Smooth muscle cell (in vitro differentiated cells): ENCODE measurements around the gene CRABP2. TPM values are rescaled to one million over a fixed set of nuclear protein-coding genes. Genes with fewer than 3 reads are reported as not detected.

Experiments used
- DNase-seq: peaks from one replicate; lab custom pipeline; 2025; ENCODE audit not compliant: unreplicated experiment; lab: John Stamatoyannopoulos, UW
- H2AFZ ChIP-seq: fragments of 200-600 bp; sonication (generic); 2 replicates; pipeline ENCODE4 v1.6.0; 2016; ENCODE audit warnings: antibody characterized with exemption, low read depth, mild to moderate bottlenecking
- H3F3A ChIP-seq: fragments of 200-600 bp; sonication (generic); 2 replicates; pipeline ENCODE4 v1.6.0; 2017; ENCODE audit warnings: antibody characterized with exemption, low read depth
- H3K27ac ChIP-seq: fragments of 200-600 bp; sonication (generic); 2 replicates; pipeline ENCODE4 v1.5.1; 2016; ENCODE audit warnings: low read depth, mild to moderate bottlenecking
- H3K27me3 ChIP-seq: fragments of 200-600 bp; sonication (generic); 2 replicates; pipeline ENCODE4 v1.6.1; 2016; ENCODE audit warnings: low read depth, mild to moderate bottlenecking
- H3K36me3 ChIP-seq: fragments of 200-600 bp; sonication (generic); 2 replicates; pipeline ENCODE4 v1.5.1; 2016; ENCODE audit warnings: low read depth
- H3K4me1 ChIP-seq: fragments of 200-600 bp; sonication (generic); 2 replicates; pipeline ENCODE4 v1.5.1; 2016; ENCODE audit warnings: low read depth
- H3K4me2 ChIP-seq: fragments of 200-600 bp; sonication (generic); 2 replicates; pipeline ENCODE4 v1.6.0; 2016; ENCODE audit warnings: mild to moderate bottlenecking
- H3K4me3 ChIP-seq: fragments of 200-600 bp; sonication (generic); 2 replicates; pipeline ENCODE4 v1.5.1; 2016; ENCODE audit warnings: mild to moderate bottlenecking
- H3K79me2 ChIP-seq: fragments of 200-600 bp; sonication (generic); 2 replicates; pipeline ENCODE4 v1.6.0; 2016; ENCODE audit warnings: low read depth, mild to moderate bottlenecking
- H3K9ac ChIP-seq: fragments of 200-600 bp; sonication (generic); 2 replicates; pipeline ENCODE4 v1.6.0; 2016; ENCODE audit warnings: low read depth
- H3K9me3 ChIP-seq: fragments of 200-600 bp; sonication (generic); replicated peaks from 2 replicates; pipeline ENCODE4 v1.5.1; 2016; ENCODE audit warnings: low read depth
- H4K20me1 ChIP-seq: fragments of 200-600 bp; sonication (generic); 2 replicates; pipeline ENCODE4 v1.6.0; 2016; ENCODE audit warnings: low read depth
- CTCF ChIP-seq: fragments of 200-600 bp; sonication (generic); IDR thresholded peaks from 2 replicates; pipeline ENCODE4 v1.5.1; 2017; ENCODE audit warnings: borderline replicate concordance, mild to moderate bottlenecking, antibody characterized with exemption; ENCODE audit not compliant: insufficient read depth, poor library complexity, severe bottlenecking
- WGBS: methylation state at CpG from one replicate; pipeline ENCODE4 v1.1.7; 2016; ENCODE audit warnings: low lambda C conversion rate; 5-methylcytosine and 5-hydroxymethylcytosine counted together
- polyA plus RNA-seq: library from polyadenylated mRNA; unstranded; fragments of >200 nt; fragmentation: Nextera tagmentation; extraction: Ambion mirVana; gene quantifications from 2 replicates; pipeline ENCODE4 v1.2.1, GENCODE V29; 2016
- total RNA-seq: library from RNA; depleted of rRNA; stranded (reverse); fragments of >200 nt; gene quantifications from 2 replicates; pipeline ENCODE4 v1.2.3, GENCODE V29; 2014

Gene CRABP2
- total and polyA plus RNA-seq, 2 experiments from 2014 or later = 86.6 to 145 TPM

GRCh38 chr1:156692925-156693847 lies 12.2 kb downstream of the CRABP2 start:
- Histone ChIP-seq H3K9ac (no peak overlapping the region), H3K79me2 (no peaks in the 10 kb centered on the region), H3K27me3 (no peaks in the 10 kb centered on the region), H3K9me3 (no peaks in the 10 kb centered on the region), H4K20me1 (no peaks in the 10 kb centered on the region), H3K4me2 (peak overlapping the region; percentile 56), H2AFZ (peak overlapping the region; percentile 7), H3K27ac (no peak overlapping the region), H3K4me3 (no peak overlapping the region), H3K4me1 (peaks cover 46% of the 10 kb centered on the region), H3K36me3 (no peaks in the 10 kb centered on the region), H3F3A (peaks cover 15% of the 10 kb centered on the region)
- TF ChIP-seq CTCF = no peak
- no peak for DNase-seq
- WGBS = 30% methylated on average over 14 of the region's 16 CpGs

GRCh38 chr1:156692441-156692924 lies 12.9 kb downstream of the CRABP2 start:
- H3K27me3 ChIP-seq = no peaks in the 10 kb centered on the region
- peaks cover 46% of the 10 kb centered on the region for H3K4me1 ChIP-seq
- peak overlapping the region; percentile 56 for H3K4me2 ChIP-seq
- TF ChIP-seq CTCF = no peak
- H2AFZ ChIP-seq = no peak overlapping the region
- 27% methylated on average over 13 of the region's 13 CpGs for WGBS
- H3K9me3 ChIP-seq = no peaks in the 10 kb centered on the region
- H3K79me2 ChIP-seq = no peaks in the 10 kb centered on the region
- no peaks in the 10 kb centered on the region for H3K36me3 ChIP-seq
- H3K27ac ChIP-seq = peak overlapping the region; percentile 35
- no peaks in the 10 kb centered on the region for H4K20me1 ChIP-seq
- no peak overlapping the region for H3K4me3 ChIP-seq
- DNase-seq = no peak
- H3K9ac ChIP-seq = no peak overlapping the region
- peaks cover 10% of the 10 kb centered on the region for H3F3A ChIP-seq

- H3K4me2 ChIP-seq = peak overlapping the region; percentile 52
- H3K9ac ChIP-seq = no peak overlapping the region
- no peak overlapping the region for H3K4me3 ChIP-seq
- H3K9me3 ChIP-seq = no peaks in the 10 kb centered on the region
- no peaks in the 10 kb centered on the region for H3K27me3 ChIP-seq
- DNase-seq = no peak
- peaks cover 10% of the 10 kb centered on the region for H3F3A ChIP-seq
- H4K20me1 ChIP-seq = no peaks in the 10 kb centered on the region
- 30% methylated on average over 19 of the region's 20 CpGs for WGBS
- H3K4me1 ChIP-seq = peaks cover 46% of the 10 kb centered on the region
- H3K27ac ChIP-seq = peak overlapping the region; percentile 35
- H3K36me3 ChIP-seq = no peaks in the 10 kb centered on the region
- no peaks in the 10 kb centered on the region for H3K79me2 ChIP-seq
- no peak overlapping the region for H2AFZ ChIP-seq
- TF ChIP-seq CTCF = no peak
Measured at GRCh38 chr1:156691665-156692440, 13.5 kb downstream of the CRABP2 start.
